GM18873 (cell line): ENCODE measurements around the gene VSIR.

ENCODE experiments used
- ATAC-seq: cut with Tn5 transposase; IDR thresholded peaks from one replicate; pipeline ENCODE4 v1.9.1; 2021; ENCODE audit warnings: mild to moderate bottlenecking, moderate library complexity, moderate number of reproducible peaks; ENCODE audit not compliant: unreplicated experiment, low FRiP score

The VSIR gene

DNA sequence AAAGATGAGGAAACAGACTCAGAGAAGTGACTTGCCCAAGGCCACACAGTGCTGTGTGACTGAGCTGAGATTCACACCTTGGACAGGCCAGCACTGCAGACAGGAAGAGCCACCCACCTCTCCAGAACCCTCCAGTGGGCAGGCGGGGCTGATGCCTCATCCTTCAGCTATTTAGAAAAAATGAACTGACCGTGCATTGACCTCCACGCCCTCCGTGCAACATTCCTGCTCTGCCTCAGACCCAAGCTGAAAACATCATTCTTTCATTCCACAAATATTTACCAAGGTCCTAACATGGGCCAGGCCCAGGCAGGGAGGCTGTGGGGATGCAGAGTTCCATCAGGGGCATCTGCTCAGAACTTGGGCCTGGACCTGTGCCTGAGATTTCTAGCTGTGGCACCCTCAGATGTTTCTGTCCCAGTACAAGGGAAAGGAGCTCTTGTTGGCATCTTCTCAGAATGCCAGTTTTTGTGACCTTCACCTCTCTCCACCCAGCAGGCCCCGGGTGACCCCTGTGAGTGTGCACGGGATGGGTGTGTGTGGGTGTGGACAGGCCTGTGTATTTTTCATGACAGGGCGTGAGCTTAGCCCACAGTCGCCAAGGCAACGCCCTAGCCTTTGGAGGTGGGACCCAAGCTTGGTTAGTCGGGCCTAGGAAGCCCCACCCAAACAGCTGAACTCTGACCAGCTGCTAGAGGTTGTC is 6.5 kb downstream of the VSIR start:
- ATAC-seq = no peak

GRCh38 chr10:71765906-71766716 is 7.2 kb downstream of the VSIR start:
- ATAC-seq = no peak

DNA sequence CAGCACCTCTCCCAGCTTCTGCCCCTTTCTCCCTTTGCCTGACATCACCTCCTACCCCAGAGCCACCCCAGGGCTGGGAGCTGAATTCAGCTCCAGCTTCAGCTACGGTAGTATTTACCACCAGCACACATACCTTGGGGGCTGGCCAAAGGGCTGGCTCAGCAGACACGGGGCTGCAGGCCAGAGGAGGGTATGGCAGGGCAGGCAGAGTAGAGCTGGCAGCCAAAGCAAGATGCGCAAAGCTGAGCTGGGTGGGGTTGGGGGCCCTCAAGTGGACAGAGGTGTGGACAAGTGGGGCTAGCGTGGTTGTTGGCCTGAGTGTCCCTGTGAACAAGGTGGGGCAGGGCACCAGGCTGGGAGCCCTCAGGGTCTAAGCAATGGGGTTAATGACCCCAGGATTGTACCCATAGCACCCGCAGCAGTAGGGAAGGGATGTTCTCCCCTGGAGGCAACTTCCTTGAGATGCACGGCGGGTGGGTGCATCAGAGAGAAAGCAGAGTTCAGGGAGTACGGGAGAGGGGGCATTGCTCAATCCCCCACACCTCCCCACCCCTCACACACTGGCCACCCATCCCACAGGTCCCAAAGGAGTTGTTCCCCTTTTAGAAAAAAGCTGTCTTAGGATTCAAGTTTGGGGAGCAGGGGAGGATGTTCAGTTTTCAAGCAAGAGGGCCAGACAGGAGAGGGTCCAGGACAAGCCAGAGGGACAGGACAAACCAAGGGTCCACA is 8.0 kb downstream of the VSIR start:
- ATAC-seq = no peak

DNA sequence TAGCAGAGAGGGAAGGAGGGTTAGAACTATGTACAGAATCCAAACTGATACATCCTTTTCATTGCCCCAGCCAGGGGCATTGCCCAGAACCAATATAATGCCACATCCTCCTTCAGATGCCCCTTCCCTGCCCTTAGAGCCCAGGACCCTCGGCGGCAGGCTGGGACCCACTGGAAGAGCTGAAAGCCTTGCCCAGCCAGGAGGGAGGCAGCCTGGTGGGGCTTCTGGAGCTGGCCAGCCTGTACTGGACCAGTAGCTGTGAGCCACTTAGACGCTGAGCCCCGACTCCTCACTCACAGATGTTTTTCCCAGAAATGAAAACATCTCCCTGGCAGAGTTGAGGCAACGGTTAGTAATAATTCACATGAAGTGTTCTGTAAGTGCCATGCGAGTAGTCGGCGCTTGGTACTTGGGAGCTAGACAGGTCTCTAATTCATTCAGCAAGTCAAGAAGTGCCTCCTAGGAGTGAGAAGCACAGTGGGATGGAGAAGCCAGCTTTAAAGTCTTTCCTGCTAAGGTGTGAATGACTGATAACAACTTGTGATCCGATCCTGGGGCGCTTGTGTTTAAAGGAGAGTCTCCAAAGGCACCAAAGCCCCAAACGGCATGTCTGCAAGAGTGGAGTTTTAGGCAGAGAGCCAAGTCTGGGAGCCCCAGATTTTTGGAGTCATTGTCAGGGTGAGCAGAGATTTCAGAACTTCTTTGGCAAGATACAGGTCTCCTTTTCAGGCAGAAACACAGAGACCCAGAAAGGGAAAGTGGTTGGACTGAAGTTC is 9.8 kb downstream of the VSIR start:
- ATAC-seq = no peak

GRCh38 chr10:71762324-71762723 is 11.0 kb downstream of the VSIR start:
- ATAC-seq = no peak

GRCh38 chr10:71761541-71762113 is 11.7 kb downstream of the VSIR start:
- ATAC-seq = no peak

- ATAC-seq = no peak
These were observed 12.2 kb downstream of the VSIR start for GRCh38 chr10:71761105-71761511.

DNA sequence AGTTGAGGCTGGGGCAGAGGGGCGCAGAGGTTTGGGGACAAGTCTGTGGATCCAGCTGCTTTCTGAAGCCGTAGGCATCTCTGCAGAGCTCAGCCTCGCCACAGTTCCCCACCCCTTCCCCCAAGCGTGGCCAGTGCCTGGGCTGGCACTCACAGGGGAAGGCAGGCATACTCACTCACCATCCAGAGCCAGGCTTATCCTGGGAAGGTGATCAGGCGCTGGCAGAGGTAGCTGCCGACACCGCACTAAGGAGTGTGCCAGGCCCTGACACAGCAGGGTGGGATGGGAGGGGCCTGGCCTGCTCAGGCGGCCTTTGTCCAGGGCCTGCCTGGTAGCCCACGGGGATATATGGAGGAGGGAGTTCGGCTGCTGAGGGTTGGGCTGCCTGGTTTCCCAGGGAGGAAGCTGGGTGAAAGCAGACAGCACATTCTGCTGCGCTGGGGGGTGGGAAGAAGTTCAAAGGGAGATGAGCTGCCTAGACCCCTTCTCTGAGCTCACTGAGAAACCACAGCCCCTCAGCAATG is 15.9 kb downstream of the VSIR start:
- ATAC-seq = no peak

GRCh38 chr10:71756311-71757191 is 16.8 kb downstream of the VSIR start:
- no peak for ATAC-seq

DNA sequence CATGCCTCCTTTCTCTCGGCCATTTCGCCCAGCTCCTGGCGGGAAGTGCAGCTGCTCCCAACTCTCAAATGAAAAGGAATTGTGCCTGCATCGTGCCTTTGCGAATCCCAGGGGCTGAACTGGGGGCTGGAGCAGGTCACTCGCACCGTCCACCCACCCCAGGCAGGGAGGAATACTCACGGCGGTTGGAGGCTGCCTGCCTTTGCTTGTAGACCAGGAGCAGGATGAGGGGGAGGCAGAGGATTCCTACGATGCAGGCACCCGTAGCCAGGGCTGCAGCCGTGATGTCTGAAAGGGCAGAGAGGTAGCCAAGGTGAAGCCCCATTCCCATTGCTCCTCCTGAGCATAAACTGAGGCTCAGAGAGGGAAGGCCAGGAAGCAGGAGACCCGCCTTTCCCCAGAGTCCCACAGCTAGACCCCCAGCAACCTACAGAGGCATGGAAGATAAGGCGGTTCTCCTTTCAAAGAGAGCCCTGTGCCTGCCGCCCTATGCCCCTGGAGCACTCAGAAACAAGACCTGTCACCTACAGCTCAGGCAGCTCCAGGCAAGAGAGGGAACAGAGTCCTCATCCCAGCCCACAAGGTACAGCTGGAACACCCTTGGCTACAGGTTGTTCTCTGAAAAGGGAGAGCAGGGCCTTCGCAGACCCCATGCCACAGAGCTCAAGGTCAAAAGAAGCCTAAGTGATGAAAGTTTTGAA is 18.0 kb downstream of the VSIR start:
- no peak for ATAC-seq

DNA sequence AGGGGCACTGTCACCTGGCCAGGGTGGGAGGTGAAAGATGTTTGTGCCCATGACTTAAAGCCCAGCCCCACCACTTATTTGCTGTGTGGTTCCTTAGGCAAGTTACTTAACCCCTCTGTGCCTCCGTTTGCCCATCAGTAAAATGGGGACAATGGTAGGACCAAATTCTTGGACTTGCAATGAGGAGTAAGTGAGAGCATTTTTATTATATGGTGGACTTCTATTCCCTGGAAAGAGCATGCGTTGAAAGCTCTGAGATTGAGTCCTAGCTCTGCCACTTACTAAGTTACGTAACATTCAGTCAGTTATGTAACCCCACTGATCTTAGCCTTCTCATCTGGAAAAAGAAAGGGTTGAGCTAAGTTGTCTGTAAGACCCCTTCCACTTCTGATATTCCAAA is 18.8 kb downstream of the VSIR start:
- ATAC-seq = no peak

DNA sequence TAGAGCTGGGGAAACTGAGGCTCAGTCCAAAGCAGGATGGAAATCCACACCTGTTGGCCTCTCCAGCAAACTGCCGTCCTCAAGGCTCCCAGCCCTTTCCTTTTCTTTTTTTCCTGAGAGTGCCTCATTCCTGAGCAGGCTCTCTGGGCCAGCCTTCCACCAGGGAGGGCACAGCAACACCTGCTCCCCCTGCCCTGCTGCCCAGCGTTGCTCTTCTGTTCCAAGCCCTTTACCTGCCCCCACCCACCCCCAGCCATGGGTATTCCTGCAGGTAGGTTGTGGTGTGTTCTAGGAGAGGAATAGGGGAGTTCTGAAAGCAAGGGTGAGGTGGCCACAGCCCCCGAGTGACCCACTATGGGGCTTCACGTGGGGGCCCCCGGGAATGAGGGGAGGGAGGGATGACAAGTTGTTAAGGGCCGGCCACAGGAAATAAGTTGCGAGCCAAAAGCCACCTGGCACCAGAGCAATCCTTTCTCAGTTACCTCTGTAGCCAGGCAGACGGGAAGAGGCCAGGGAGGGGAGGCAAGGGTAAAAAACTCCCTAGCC is 19.3 kb downstream of the VSIR start:
- ATAC-seq = no peak

GRCh38 chr10:71753091-71753959 is 20.0 kb downstream of the VSIR start:
- ATAC-seq = no peak

- no peak for ATAC-seq
These were observed 20.8 kb downstream of the VSIR start for GRCh38 chr10:71752391-71753090.

DNA sequence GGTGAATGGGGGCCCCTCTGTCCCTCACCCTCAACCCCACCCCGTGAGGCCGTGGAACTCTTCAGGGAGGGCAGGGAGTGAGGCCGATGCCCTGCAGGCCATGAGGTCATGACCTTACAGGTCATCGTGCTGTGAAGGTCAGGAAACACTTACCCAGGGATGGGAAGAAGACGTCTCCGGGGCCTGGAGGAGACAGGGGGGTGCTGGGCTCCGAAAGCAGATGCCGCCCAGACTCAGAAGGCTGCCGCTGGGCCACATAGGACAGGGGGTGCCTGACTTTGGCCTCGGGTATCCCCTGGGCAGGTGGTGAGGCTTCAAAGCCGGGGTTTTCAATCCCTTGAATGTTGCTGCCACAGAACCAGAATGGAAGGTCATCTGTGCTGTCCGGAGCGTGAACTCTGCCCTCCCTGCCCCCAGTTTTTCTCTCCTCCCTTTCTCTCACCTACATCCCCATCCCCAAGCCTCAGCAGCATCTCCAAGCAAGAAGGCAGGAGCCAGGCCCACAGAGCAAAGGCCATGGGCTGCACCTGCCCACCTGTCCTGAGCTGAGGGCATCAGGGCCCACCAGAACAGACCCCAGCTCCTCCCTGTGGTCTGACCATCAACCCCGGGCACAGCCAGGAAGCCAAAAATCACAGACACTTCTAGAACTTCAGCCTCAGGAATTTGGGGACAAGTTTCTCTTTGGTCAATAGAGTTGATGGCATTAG is 21.6 kb downstream of the VSIR start:
- no peak for ATAC-seq

DNA sequence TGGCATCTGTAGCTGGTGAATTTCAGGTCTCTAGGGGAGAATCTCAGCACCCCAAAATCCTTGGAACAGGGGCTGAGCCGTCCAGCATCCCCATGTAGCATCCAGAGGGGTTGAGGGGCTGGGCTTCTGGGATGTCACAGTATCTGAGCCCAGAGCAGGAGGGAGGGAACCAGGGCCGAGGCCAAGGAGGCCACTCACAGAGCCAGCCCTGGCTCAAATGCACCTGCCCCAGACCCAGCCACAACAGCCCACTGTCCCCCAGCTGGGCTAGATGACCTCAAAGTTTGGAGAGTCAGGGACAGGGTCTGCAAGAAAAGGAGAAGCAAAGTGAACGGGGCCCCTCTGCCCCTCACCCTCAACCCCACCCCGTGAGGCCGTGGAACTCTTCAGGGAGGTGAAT is 22.3 kb downstream of the VSIR start:
- ATAC-seq = no peak
